PC-9 (cell line): ENCODE results near the gene NLRX1.
"Not testable (repeated sequence)": the region's sequence is repeated elsewhere in the genome, so short reads cannot be mapped to it uniquely, and the experiment has no call there.

Experiments used
- EZH2 ChIP-seq: fragments of 200-600 bp; sonication (generic); IDR thresholded peaks from 2 replicates; pipeline ENCODE4 v1.8.0; 2017; ENCODE audit warnings: antibody characterized with exemption, low read depth
- TF ChIP-seq, protein P1 (sequence below): fragments of 200-600 bp; sonication (generic); conservative IDR thresholded peaks from 2 replicates; pipeline ENCODE4 v1.6.1; 2017; ENCODE audit warnings: mixed run types, antibody characterized with exemption, mild to moderate bottlenecking, moderate library complexity

DNA sequence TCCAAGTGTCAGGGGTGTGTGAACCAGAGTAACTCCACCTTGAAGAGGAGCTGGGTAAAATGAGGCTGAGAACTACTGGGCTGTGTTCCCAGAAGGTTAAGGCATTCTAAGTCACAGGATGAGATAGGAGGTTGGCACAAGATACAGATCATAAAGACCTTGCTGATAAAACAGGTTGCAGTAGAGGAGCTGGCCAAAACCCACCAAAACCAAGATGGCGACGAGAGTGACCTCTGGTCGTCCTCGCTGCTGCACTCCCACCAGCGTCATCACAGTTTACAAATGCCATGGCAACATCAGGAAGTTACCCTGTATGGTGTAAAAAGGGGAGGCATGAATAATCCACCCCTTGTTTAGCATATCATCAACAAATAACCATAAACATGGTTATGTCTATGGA, 32.7 kb downstream of the NLRX1 start:
- TF ChIP-seq, protein P1, sequence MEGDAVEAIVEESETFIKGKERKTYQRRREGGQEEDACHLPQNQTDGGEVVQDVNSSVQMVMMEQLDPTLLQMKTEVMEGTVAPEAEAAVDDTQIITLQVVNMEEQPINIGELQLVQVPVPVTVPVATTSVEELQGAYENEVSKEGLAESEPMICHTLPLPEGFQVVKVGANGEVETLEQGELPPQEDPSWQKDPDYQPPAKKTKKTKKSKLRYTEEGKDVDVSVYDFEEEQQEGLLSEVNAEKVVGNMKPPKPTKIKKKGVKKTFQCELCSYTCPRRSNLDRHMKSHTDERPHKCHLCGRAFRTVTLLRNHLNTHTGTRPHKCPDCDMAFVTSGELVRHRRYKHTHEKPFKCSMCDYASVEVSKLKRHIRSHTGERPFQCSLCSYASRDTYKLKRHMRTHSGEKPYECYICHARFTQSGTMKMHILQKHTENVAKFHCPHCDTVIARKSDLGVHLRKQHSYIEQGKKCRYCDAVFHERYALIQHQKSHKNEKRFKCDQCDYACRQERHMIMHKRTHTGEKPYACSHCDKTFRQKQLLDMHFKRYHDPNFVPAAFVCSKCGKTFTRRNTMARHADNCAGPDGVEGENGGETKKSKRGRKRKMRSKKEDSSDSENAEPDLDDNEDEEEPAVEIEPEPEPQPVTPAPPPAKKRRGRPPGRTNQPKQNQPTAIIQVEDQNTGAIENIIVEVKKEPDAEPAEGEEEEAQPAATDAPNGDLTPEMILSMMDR = not testable (repeated sequence)
- not testable (repeated sequence) for TF ChIP-seq EZH2
